Upper lobe of right lung (tissue), 1 donor: ENCODE data around the gene S100A14. TPM values are rescaled to one million over a fixed set of nuclear protein-coding genes. Genes with fewer than 3 reads are reported as not detected.
"Not testable (repeated sequence)": the region's sequence is repeated elsewhere in the genome, so short reads cannot be mapped to it uniquely, and the experiment has no call there.

Experiments
- ATAC-seq: fragments of 200-7000 bp; cut with Tn5 transposase; one replicate; pipeline ENCODE4 v1.9.1; 2020; ENCODE audit warnings: mild to moderate bottlenecking, moderate library complexity
- DNase-seq: peaks from one replicate; pipeline ENCODE4 v3.0.0-alpha.2; 2020
- H3K27ac ChIP-seq: fragments of 200-600 bp; one replicate; pipeline ENCODE4 v1.8.0; 2022
- H3K27me3 ChIP-seq: fragments of 200-600 bp; one replicate; pipeline ENCODE4 v1.8.0; 2022; ENCODE audit warnings: mild to moderate bottlenecking
- H3K36me3 ChIP-seq: fragments of 200-600 bp; one replicate; pipeline ENCODE4 v1.8.0; 2022
- H3K4me1 ChIP-seq: fragments of 200-600 bp; one replicate; pipeline ENCODE4 v1.8.0; 2022
- H3K4me3 ChIP-seq: fragments of 200-600 bp; one replicate; pipeline ENCODE4 v1.8.0; 2022; ENCODE audit warnings: mild to moderate bottlenecking
- H3K9me3 ChIP-seq: fragments of 200-600 bp; one replicate; pipeline ENCODE4 v1.8.0; 2022
- intact Hi-C: fragments of 100-400 bp; cut with DNase I; formaldehyde crosslinking; loops from one replicate; pipeline ENCODE4 v1.11.0; 2022
- total RNA-seq: library from RNA; stranded (reverse); fragmentation: NEBNext Ultra II Directional; extraction: Animal tissue kit (Norgen Biotek cat#: 25700); gene quantifications from one replicate; pipeline ENCODE4 v1.2.1, GENCODE V29; 2021
- TF ChIP-seq, protein P1 (sequence below): fragments of 200-600 bp; IDR thresholded peaks from one replicate; pipeline ENCODE4 v1.8.0; 2022; ENCODE audit warnings: antibody characterized with exemption
- donor health status: DM: no; HTN: yes; CAD: no; lungs with severe emphysema.

S100A14 gene
- total RNA-seq, 1 donor from 2014 or later = 112 TPM

DNA sequence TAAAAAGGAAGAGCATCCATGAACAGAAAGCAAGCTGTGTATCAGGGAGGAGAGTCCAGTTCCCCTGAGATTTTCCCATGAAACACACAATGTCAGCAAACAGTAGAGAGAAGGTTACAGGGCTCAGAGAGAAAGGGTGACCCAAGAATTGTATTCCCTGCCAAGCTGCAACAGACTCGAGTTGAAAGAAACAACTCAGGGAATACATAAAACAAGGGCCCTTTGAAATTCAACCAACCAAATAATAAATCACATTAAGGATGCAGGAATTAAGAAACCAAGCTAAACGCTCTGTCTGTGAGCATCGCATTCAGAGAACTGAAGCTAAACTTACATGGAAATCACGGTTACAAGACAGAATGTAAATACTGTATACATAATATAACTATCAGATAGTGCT, 23.4 kb downstream of the S100A14 start:
- ATAC-seq = no peak
- Histone ChIP-seq H3K27ac (no peak overlapping the region), H3K36me3 (no peaks in the 10 kb centered on the region), H3K4me1 (no peaks in the 10 kb centered on the region), H3K4me3 (no peak overlapping the region), H3K9me3 (no peaks in the 10 kb centered on the region), H3K27me3 (no peaks in the 10 kb centered on the region)
- TF ChIP-seq, protein P1, sequence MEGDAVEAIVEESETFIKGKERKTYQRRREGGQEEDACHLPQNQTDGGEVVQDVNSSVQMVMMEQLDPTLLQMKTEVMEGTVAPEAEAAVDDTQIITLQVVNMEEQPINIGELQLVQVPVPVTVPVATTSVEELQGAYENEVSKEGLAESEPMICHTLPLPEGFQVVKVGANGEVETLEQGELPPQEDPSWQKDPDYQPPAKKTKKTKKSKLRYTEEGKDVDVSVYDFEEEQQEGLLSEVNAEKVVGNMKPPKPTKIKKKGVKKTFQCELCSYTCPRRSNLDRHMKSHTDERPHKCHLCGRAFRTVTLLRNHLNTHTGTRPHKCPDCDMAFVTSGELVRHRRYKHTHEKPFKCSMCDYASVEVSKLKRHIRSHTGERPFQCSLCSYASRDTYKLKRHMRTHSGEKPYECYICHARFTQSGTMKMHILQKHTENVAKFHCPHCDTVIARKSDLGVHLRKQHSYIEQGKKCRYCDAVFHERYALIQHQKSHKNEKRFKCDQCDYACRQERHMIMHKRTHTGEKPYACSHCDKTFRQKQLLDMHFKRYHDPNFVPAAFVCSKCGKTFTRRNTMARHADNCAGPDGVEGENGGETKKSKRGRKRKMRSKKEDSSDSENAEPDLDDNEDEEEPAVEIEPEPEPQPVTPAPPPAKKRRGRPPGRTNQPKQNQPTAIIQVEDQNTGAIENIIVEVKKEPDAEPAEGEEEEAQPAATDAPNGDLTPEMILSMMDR = no peak
- intact Hi-C loops = no loop called here
- no peak for DNase-seq

DNA sequence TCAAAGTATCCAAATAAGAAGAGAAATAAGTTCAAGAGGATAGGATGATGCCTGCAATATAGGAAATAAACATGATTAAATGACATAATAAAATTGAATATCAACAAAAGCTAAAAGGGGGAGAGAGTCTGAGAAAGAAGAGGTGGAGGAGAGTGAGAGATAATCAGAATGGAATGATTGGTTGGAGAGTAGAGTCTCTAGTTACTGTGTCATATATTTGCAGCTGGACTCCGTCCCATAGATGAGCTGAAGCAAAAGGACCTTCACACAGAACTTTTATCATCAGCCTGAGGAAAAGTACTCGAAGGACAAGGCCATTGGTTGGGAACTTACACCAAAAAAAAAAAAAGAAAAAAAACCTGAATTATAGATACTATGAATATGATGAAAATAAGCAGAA, 27.6 kb downstream of the S100A14 start:
- Histone ChIP-seq H3K4me3 (no peak overlapping the region), H3K27me3 (no peaks in the 10 kb centered on the region), H3K9me3 (no peaks in the 10 kb centered on the region), H3K4me1 (no peaks in the 10 kb centered on the region), H3K36me3 (no peaks in the 10 kb centered on the region), H3K27ac (no peak overlapping the region)
- DNase-seq (no peak), ATAC-seq (no peak)
- TF ChIP-seq, protein P1 = no peak
- intact Hi-C loops = no loop called here

DNA sequence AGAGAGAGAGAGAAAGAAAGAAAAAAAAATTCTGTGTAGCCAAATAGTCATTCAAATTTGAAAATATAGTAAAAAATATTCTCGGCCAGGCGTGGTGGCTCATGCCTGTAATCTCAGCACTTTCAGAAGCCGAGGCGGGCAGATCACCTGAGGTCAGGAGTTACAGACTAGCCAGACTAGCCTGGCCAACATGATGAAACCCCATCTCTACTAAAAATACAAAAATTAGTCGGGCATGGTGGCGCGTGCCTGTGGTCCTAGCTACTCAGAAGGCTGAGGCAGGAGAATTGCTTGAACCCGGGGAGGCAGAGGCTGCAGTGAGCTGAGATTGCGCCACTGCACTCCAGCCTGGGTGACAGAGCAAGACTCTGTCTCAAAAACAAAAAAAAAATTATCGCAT, 28.1 kb downstream of the S100A14 start:
- H3K4me1 ChIP-seq, DNase-seq, H3K27ac ChIP-seq, H3K4me3 ChIP-seq, H3K36me3 ChIP-seq, H3K9me3 ChIP-seq, H3K27me3 ChIP-seq, intact Hi-C loops, ATAC-seq: not testable (repeated sequence)

DNA sequence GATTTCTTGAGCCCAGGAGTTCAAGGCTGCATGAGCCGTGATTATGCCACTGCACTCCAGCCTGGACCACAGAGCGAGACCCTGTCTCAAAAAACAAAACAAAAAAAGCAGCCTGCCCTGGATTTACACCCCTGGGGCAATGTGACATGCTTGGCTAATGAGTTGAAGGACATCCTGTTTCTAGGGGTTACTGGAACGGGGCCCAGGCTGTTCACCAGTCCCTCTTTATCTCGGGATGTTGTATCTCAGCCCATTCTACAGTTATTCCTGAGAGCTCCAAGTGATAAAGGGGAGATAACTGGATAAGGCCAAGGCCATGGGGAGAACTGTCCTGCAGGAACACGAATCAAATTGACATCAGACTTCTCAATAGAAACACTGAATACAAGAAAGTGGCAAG, 28.8 kb downstream of the S100A14 start:
- intact Hi-C loops = no loop called here
- no peaks in the 10 kb centered on the region for H3K9me3 ChIP-seq
- no peaks in the 10 kb centered on the region for H3K36me3 ChIP-seq
- DNase-seq = no peak
- ATAC-seq = no peak
- no peaks in the 10 kb centered on the region for H3K4me1 ChIP-seq
- no peaks in the 10 kb centered on the region for H3K27me3 ChIP-seq
- H3K27ac ChIP-seq = no peak overlapping the region
- H3K4me3 ChIP-seq = no peak overlapping the region
- TF ChIP-seq, protein P1 = no peak

DNA sequence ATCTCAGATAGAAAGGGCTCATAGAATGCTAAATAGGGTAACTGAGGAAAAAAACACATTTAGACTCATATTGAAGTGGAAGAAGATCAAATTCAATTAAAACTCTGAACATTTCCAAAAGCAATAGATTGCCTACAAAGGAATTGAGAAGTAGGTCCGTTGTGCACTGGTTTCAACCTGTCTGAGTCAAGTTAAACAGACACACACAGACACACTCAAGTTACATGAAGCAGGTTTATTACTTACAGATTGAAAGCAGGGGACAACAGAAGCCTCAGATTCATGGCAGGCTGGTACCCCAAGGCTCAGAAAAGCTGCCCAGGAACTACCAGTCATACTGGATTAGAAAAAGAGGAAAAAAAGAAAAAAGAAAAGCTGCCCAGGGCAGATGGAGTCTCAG, 29.8 kb downstream of the S100A14 start:
- H3K4me1 ChIP-seq = no peaks in the 10 kb centered on the region
- no peaks in the 10 kb centered on the region for H3K27me3 ChIP-seq
- ATAC-seq (no peak), DNase-seq (no peak)
- no peaks in the 10 kb centered on the region for H3K36me3 ChIP-seq
- no peak overlapping the region for H3K27ac ChIP-seq
- H3K4me3 ChIP-seq = no peak overlapping the region
- intact Hi-C loops = no loop called here
- TF ChIP-seq, protein P1 = no peak
- H3K9me3 ChIP-seq = no peaks in the 10 kb centered on the region

DNA sequence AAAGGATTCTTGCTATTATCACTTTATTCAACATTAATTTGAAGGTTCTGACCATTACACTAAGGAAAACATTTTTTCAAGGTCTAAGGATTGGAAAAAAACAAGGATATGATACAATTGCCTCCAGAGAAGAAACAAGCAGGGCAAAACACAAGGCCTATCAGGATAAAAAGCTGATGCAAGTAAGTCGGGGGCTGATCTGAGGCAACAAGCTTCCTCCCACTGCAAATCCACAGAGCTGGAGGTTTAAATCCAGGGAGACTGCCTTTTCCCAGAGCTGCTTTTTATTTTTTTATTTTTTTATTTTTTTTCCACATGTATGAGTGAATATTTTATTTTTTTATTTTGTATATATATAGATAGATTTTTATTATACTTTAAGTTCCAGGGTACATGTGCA, 31.1 kb downstream of the S100A14 start:
- Histone ChIP-seq H3K4me1 (no peaks in the 10 kb centered on the region), H3K27me3 (no peaks in the 10 kb centered on the region), H3K4me3 (no peak overlapping the region), H3K36me3 (no peaks in the 10 kb centered on the region), H3K9me3 (no peaks in the 10 kb centered on the region), H3K27ac (no peak overlapping the region)
- intact Hi-C loops = no loop called here
- no peak for DNase-seq
- TF ChIP-seq, protein P1 = no peak
- no peak for ATAC-seq
